Measurements from ENCODE around the gene KANSL1L.

- TF ChIP-seq POLR2A (IDR thresholded peaks at IDR 0.05) (no peak), CTCF (IDR thresholded peaks at IDR 0.05) (no peak)
Measured at GRCh38 chr2:210009896-210010295, 161.3 kb downstream of the KANSL1L start.
